Fibroblast of skin of right biceps (primary cell): ENCODE results near the gene SERPING1.

Experiments used
- DNase-seq: peaks from one replicate; pipeline ENCODE4 v3.0.0-alpha.2; 2013

Gene SERPING1

GRCh38 chr11:57597916-57598830 lies 688 bp downstream of the SERPING1 start:
- DNase-seq: peak; percentile 72

- DNase-seq: peak; percentile 78
Measured at GRCh38 chr11:57598831-57599155, 1.3 kb downstream of the SERPING1 start.

GRCh38 chr11:57599381-57599780 lies 1.9 kb downstream of the SERPING1 start:
- no peak for DNase-seq

- no peak for DNase-seq
Measured at GRCh38 chr11:57601297-57601696, 3.8 kb downstream of the SERPING1 start.

GRCh38 chr11:57604296-57605027 lies 7.0 kb downstream of the SERPING1 start:
- no peak for DNase-seq

- no peak for DNase-seq
Measured at GRCh38 chr11:57605028-57605420, 7.5 kb downstream of the SERPING1 start.

- no peak for DNase-seq
Measured at GRCh38 chr11:57610170-57610569, 12.7 kb downstream of the SERPING1 start.

GRCh38 chr11:57614234-57614772 lies 16.8 kb downstream of the SERPING1 start:
- DNase-seq: no peak

- no peak for DNase-seq
Measured at GRCh38 chr11:57615308-57615707, 17.8 kb downstream of the SERPING1 start.

- no peak for DNase-seq
Measured at GRCh38 chr11:57616595-57616994, 19.1 kb downstream of the SERPING1 start.

- DNase-seq: no peak
Measured at GRCh38 chr11:57618438-57618837, 21.0 kb downstream of the SERPING1 start.

- DNase-seq: no peak
Measured at GRCh38 chr11:57619331-57619730, 21.8 kb downstream of the SERPING1 start.

GRCh38 chr11:57620467-57620866 lies 23.0 kb downstream of the SERPING1 start:
- DNase-seq: no peak

- no peak for DNase-seq
Measured at GRCh38 chr11:57622263-57622662, 24.8 kb downstream of the SERPING1 start.

GRCh38 chr11:57624864-57625263 lies 27.4 kb downstream of the SERPING1 start:
- DNase-seq: no peak

- no peak for DNase-seq
Measured at GRCh38 chr11:57626895-57627294, 29.4 kb downstream of the SERPING1 start.

- DNase-seq: no peak
Measured at GRCh38 chr11:57630171-57630570, 32.7 kb downstream of the SERPING1 start.

- DNase-seq: no peak
Measured at GRCh38 chr11:57632116-57632515, 34.6 kb downstream of the SERPING1 start.

GRCh38 chr11:57633394-57634070 lies 36.0 kb downstream of the SERPING1 start:
- no peak for DNase-seq

GRCh38 chr11:57634311-57634710 lies 36.8 kb downstream of the SERPING1 start:
- no peak for DNase-seq

GRCh38 chr11:57635246-57635645 lies 37.8 kb downstream of the SERPING1 start:
- DNase-seq: no peak

- DNase-seq: peak; percentile 49
Measured at GRCh38 chr11:57637626-57638004, 40.1 kb downstream of the SERPING1 start.
